ENCODE data around the gene DSPP.

The DSPP gene

GRCh38 chr4:87654487-87655044, 46.2 kb downstream of the DSPP start:
- ATAC-seq (replicated peaks) (no peak), DNase-seq (no peak)
- H3K27me3 Mint-ChIP-seq: no peaks in the 10 kb centered on the region
- H3K4me3 Mint-ChIP-seq: no peak overlapping the region
- no peaks in the 10 kb centered on the region for H3K36me3 Mint-ChIP-seq
- no peak overlapping the region for H3K27ac Mint-ChIP-seq
- H3K9me3 Mint-ChIP-seq: no peaks in the 10 kb centered on the region
- no peaks in the 10 kb centered on the region for H3K4me1 Mint-ChIP-seq

- ATAC-seq (replicated peaks) (no peak), DNase-seq (no peak)
- no peak overlapping the region for H3K27ac Mint-ChIP-seq
- no peaks in the 10 kb centered on the region for H3K36me3 Mint-ChIP-seq
- H3K4me1 Mint-ChIP-seq: no peaks in the 10 kb centered on the region
- H3K27me3 Mint-ChIP-seq: peaks cover 9 to 10% of the 10 kb centered on the region in 2 donors
- H3K9me3 Mint-ChIP-seq: peaks cover 0 to 5% of the 10 kb centered on the region in 2 donors
- no peak overlapping the region for H3K4me3 Mint-ChIP-seq
These were observed 49.2 kb downstream of the DSPP start for GRCh38 chr4:87657525-87657924.

- DNase-seq (no peak), ATAC-seq (replicated peaks) (no peak)
- Mint-ChIP-seq H3K27ac (no peak overlapping the region), H3K9me3 (peaks cover 0 to 5% of the 10 kb centered on the region in 2 donors), H3K4me1 (no peaks in the 10 kb centered on the region), H3K4me3 (no peak overlapping the region), H3K36me3 (no peaks in the 10 kb centered on the region), H3K27me3 (peaks cover 13 to 15% of the 10 kb centered on the region in 2 donors)
These were observed 51.1 kb downstream of the DSPP start for GRCh38 chr4:87659247-87659931.

GRCh38 chr4:87662871-87663270, 54.5 kb downstream of the DSPP start:
- Mint-ChIP-seq H3K27ac (no peak overlapping the region), H3K4me1 (no peaks in the 10 kb centered on the region)

More at GRCh38 chr4:87662871-87663270, 54.5 kb downstream of the DSPP start:
- H3K36me3 Mint-ChIP-seq: no peaks in the 10 kb centered on the region
- peaks cover 0 to 5% of the 10 kb centered on the region in 2 donors for H3K9me3 Mint-ChIP-seq
- no peak for DNase-seq
- no peak for ATAC-seq (replicated peaks)
- peaks cover 13 to 15% of the 10 kb centered on the region in 2 donors for H3K27me3 Mint-ChIP-seq
- no peak overlapping the region for H3K4me3 Mint-ChIP-seq

All from stimulated activated naive B cell treated with anti-CD40 and anti-IgM and Interleukin-4, amounts not matched to agents 10 μg/mL and 1 μg/mL and 100 μg/mL, for 72 hours (primary cell).